ENCODE results near the gene NPAS3. TPM values are rescaled to one million over a fixed set of nuclear protein-coding genes. Genes with fewer than 3 reads are reported as not detected.

The NPAS3 gene
- total RNA-seq, 2 experiments from 2014 or later: not detected

- no peak overlapping the region for H3K4me3 ChIP-seq (ENCODE audit: low read depth, low read length, poor library complexity, severe bottlenecking)
- no peaks in the 10 kb centered on the region for H4K20me1 ChIP-seq (ENCODE audit: insufficient read depth, low read length)
- no peaks in the 10 kb centered on the region for H3K36me3 ChIP-seq (ENCODE audit: insufficient read depth, low read length)
- no peak overlapping the region for H3K4me2 ChIP-seq (ENCODE audit: low read length)
- H3K4me1 ChIP-seq (ENCODE audit: insufficient read depth, low read length, poor library complexity, severe bottlenecking): no peaks in the 10 kb centered on the region
- CTCF ChIA-PET (ENCODE audit: unreplicated experiment): no interaction called here
- BruUV-seq (replicated peaks): no TSS peak
- H2AFZ ChIP-seq (ENCODE audit: low read length): no peak overlapping the region
- no peaks in the 10 kb centered on the region for H3K9me2 ChIP-seq (ENCODE audit: insufficient read depth, low read length)
- H3K9me3 ChIP-seq (ENCODE audit: low read length): no peaks in the 10 kb centered on the region
- intact Hi-C loops (cut with micrococcal nuclease; ENCODE audit: unreplicated experiment): no loop called here
- TF ChIP-seq CTCF (conservative IDR thresholded peaks at IDR 0.05; ENCODE audit: low read length): no peak
- no peak for TF ChIP-seq EZH2phosphoT487 (IDR thresholded peaks at IDR 0.05; ENCODE audit: borderline replicate concordance, low read depth, low read length)
- no peak for DNase-seq (ENCODE audit: low spot score)
- no peak overlapping the region for H3K27ac ChIP-seq (ENCODE audit: low read depth, low read length, poor library complexity, severe bottlenecking)
- H3K79me2 ChIP-seq (ENCODE audit: insufficient read depth, low read depth, low read length): no peaks in the 10 kb centered on the region
- POLR2A ChIA-PET: no interaction called here
Measured at GRCh38 chr14:33414041-33414440, 475.4 kb downstream of the NPAS3 start.

DNA sequence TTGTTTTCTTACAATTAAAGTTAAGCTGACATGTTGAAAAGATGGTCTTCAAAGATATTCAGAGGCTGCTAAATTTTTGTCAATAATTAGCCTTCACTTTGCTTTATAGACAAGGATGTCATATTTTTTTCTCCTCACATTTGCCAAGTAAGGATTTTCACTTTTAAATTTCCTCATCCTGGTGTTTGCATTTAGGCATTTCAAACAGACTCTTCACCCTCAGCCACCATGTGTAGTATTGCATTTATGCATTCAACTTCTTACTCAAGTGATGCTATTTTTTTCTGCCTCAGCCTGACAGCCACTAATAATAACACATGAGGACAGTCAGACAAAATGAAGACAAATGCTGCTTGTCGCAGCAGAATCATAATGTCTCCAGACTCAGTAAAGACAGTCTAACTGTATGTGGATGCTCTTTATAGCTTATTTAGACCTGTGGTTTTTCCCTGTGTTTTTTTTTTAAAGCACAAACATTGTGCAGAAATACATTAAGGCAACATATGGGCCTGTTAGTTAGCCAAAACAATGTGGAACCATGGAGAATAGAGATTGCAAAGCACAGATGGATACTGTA, 481.5 kb downstream of the NPAS3 start:
- Histone ChIP-seq H3K4me2 (ENCODE audit: low read length) (no peak overlapping the region), H3K4me1 (ENCODE audit: insufficient read depth, low read length, poor library complexity, severe bottlenecking) (no peaks in the 10 kb centered on the region), H3K4me3 (ENCODE audit: low read depth, low read length, poor library complexity, severe bottlenecking) (no peak overlapping the region), H2AFZ (ENCODE audit: low read length) (no peak overlapping the region), H3K36me3 (ENCODE audit: insufficient read depth, low read length) (no peaks in the 10 kb centered on the region), H3K27ac (ENCODE audit: low read depth, low read length, poor library complexity, severe bottlenecking) (no peak overlapping the region), H4K20me1 (ENCODE audit: insufficient read depth, low read length) (no peaks in the 10 kb centered on the region), H3K9me2 (ENCODE audit: insufficient read depth, low read length) (no peaks in the 10 kb centered on the region), H3K79me2 (ENCODE audit: insufficient read depth, low read depth, low read length) (no peaks in the 10 kb centered on the region), H3K9me3 (ENCODE audit: low read length) (no peaks in the 10 kb centered on the region)
- TF ChIP-seq CTCF (conservative IDR thresholded peaks at IDR 0.05; ENCODE audit: low read length) (no peak), EZH2phosphoT487 (IDR thresholded peaks at IDR 0.05; ENCODE audit: borderline replicate concordance, low read depth, low read length) (no peak)
- ChIA-PET POLR2A (no interaction called here), CTCF (ENCODE audit: unreplicated experiment) (no interaction called here)
- DNase-seq (ENCODE audit: low spot score): no peak
- intact Hi-C loops (cut with micrococcal nuclease; ENCODE audit: unreplicated experiment): no loop called here
- no TSS peak for BruUV-seq (replicated peaks)

DNA sequence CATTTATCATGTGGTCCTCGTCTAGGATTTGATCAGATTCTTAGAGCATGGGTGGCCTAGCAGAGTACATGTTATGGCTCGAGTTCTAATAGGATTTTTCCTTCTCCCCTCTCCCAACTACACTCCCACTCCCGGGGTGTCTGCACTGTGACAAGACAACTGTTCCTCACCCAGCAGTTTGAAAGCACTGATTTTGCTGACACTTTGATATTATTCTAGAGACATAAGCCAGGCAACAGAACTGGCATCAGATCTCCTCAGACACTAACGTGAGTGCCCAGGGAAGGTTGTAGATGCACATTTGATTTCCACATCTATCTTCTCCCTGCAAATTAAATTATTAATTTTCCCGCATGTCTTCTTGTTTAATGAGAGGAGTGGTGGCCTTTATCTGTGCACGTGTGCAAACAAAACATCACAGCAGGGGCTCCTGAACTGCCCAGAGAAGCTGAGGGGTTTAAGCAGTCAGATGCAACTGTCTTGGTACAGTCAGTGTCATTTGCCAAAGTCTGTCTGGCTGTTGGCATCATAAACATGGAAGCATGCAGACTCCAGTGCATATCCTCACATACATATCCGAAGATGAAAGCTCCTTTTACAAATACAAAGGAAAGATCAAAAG, 491.8 kb downstream of the NPAS3 start:
- DNase-seq (ENCODE audit: low spot score): no peak
- no peaks in the 10 kb centered on the region for H3K4me1 ChIP-seq (ENCODE audit: insufficient read depth, low read length, poor library complexity, severe bottlenecking)

More for the DNA sequence above, 491.8 kb downstream of the NPAS3 start:
- CTCF ChIA-PET (ENCODE audit: unreplicated experiment): no interaction called here
- Histone ChIP-seq H3K9me3 (ENCODE audit: low read length) (no peaks in the 10 kb centered on the region), H3K79me2 (ENCODE audit: insufficient read depth, low read depth, low read length) (no peaks in the 10 kb centered on the region), H3K27ac (ENCODE audit: low read depth, low read length, poor library complexity, severe bottlenecking) (no peak overlapping the region), H3K36me3 (ENCODE audit: insufficient read depth, low read length) (no peaks in the 10 kb centered on the region), H4K20me1 (ENCODE audit: insufficient read depth, low read length) (no peaks in the 10 kb centered on the region), H3K4me3 (ENCODE audit: low read depth, low read length, poor library complexity, severe bottlenecking) (no peak overlapping the region), H3K9me2 (ENCODE audit: insufficient read depth, low read length) (no peaks in the 10 kb centered on the region), H2AFZ (ENCODE audit: low read length) (no peak overlapping the region), H3K4me2 (ENCODE audit: low read length) (no peak overlapping the region)
- intact Hi-C loops (cut with micrococcal nuclease; ENCODE audit: unreplicated experiment): loop anchor here (5.0 to 10.0 kb wide), 2 partner anchors 716 to 853 kb away; no protein-coding TSS in a partner anchor
- TF ChIP-seq EZH2phosphoT487 (IDR thresholded peaks at IDR 0.05; ENCODE audit: borderline replicate concordance, low read depth, low read length) (no peak), CTCF (conservative IDR thresholded peaks at IDR 0.05; ENCODE audit: low read length) (no peak)
- POLR2A ChIA-PET: no interaction called here
- no TSS peak for BruUV-seq (replicated peaks)
